Breast epithelium (tissue), 3 donors: ENCODE measurements around the gene TSC22D3.

Experiments
- POLR2AphosphoS5 ChIP-seq, 3 donors: sonication (generic); formaldehyde crosslinking; IDR thresholded peaks; one replicate each; pipeline ENCODE4 v1.6.1; 2017; ENCODE audit warnings: antibody characterized with exemption in 3 of 3
- TF ChIP-seq, protein P1 (sequence below), 3 donors: fragments of 450-650 bp; IDR thresholded peaks; one replicate each; pipeline ENCODE4 v1.5.1; 2016 to 2017; ENCODE audit warnings: antibody characterized with exemption in 3 of 3, mild to moderate bottlenecking in 3 of 3, moderate library complexity in 3 of 3

- TF ChIP-seq POLR2AphosphoS5 (IDR thresholded peaks at IDR 0.05): no peak
- TF ChIP-seq, protein P1, sequence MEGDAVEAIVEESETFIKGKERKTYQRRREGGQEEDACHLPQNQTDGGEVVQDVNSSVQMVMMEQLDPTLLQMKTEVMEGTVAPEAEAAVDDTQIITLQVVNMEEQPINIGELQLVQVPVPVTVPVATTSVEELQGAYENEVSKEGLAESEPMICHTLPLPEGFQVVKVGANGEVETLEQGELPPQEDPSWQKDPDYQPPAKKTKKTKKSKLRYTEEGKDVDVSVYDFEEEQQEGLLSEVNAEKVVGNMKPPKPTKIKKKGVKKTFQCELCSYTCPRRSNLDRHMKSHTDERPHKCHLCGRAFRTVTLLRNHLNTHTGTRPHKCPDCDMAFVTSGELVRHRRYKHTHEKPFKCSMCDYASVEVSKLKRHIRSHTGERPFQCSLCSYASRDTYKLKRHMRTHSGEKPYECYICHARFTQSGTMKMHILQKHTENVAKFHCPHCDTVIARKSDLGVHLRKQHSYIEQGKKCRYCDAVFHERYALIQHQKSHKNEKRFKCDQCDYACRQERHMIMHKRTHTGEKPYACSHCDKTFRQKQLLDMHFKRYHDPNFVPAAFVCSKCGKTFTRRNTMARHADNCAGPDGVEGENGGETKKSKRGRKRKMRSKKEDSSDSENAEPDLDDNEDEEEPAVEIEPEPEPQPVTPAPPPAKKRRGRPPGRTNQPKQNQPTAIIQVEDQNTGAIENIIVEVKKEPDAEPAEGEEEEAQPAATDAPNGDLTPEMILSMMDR (IDR thresholded peaks at IDR 0.05): no peak
These were observed 22.4 kb downstream of the TSC22D3 start for GRCh38 chrX:107753187-107753586.
